Measurements from ENCODE around the gene WDR33.
A peak's percentile ranks its signal among the peaks of the same experiment; 100 is the strongest.

The WDR33 gene

DNA sequence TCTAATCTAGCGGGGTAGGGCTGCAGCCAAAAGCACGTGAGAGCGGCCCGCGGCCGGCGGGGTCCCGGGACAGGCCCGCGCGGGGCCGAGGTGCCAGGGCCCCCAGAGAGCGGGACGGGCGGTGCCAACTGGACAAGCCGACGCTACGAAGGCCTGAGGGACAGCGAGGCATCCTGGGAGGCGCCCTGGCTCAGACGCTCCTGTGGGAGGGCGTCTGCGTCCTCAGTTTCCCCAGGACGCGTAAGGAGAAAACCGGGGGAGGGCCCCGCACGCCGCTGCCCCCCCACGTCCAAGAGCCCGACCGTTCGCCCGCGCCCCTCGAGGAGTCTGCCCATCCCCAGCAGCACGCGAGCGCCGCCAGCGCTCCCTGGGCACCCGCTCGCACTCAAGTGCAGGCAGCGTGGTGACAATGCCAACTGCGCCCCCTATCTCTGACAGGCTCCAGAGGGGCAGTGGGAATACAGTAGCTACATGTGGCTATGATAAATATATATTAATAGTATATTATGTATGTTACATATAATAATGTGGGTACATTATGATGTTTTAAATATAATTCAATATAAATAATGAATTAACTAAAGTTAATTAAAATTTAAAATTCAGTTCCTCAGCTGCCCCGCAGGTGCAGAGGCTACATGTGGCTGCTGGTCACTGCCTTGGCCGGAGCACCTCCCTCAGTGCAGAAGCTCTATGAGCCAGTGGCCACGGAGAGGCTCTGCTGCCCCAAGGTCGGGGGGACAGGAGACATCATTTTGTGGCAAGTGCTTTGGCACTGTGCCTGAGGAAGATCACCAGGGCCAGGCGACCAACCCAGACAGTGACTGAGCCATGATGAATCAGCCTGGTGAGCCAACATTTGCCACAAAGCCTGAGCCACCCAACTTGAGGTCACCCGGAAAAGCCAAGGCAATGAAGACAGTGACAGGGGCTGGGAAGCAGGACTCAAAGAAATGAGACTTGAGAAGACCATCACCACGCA, 115.2 kb downstream of the WDR33 start:
- no peaks in the 10 kb centered on the region for H3K27me3 ChIP-seq (ENCODE audit: insufficient read depth, low read depth, severe bottlenecking)
- DNase-seq = peak; percentile 73
- no peak overlapping the region for H3K27ac ChIP-seq
- TF ChIP-seq, protein P1, sequence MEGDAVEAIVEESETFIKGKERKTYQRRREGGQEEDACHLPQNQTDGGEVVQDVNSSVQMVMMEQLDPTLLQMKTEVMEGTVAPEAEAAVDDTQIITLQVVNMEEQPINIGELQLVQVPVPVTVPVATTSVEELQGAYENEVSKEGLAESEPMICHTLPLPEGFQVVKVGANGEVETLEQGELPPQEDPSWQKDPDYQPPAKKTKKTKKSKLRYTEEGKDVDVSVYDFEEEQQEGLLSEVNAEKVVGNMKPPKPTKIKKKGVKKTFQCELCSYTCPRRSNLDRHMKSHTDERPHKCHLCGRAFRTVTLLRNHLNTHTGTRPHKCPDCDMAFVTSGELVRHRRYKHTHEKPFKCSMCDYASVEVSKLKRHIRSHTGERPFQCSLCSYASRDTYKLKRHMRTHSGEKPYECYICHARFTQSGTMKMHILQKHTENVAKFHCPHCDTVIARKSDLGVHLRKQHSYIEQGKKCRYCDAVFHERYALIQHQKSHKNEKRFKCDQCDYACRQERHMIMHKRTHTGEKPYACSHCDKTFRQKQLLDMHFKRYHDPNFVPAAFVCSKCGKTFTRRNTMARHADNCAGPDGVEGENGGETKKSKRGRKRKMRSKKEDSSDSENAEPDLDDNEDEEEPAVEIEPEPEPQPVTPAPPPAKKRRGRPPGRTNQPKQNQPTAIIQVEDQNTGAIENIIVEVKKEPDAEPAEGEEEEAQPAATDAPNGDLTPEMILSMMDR (IDR thresholded peaks at IDR 0.05; ENCODE audit: low read depth, low read length) = peak; percentile 70
- H3K9me3 ChIP-seq (ENCODE audit: severe bottlenecking) = peaks cover 4% of the 10 kb centered on the region
- peak overlapping the region; percentile 30 for H3K4me3 ChIP-seq (ENCODE audit: low read depth, low read length)
- no peaks in the 10 kb centered on the region for H3K36me3 ChIP-seq

DNA sequence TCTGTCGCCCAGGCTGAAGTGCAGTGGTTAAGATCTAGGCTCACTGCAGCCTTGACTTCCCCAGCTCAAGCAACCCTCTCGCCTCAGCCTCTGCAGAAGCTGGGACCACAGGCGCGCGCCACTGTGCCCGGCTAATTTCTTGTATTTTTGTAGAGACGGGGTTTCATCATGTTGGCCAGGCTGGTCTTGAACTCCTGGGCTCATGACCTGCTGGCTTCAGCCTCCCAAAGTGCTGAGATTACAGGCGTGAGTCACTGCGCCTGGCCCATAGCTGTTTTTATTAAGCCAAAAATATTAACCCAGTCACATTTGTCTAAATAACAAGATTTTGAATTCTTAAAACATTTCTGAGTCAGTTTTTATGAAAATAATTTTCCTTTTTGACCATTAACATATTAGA, 116.0 kb downstream of the WDR33 start:
- TF ChIP-seq, protein P1 (IDR thresholded peaks at IDR 0.05; ENCODE audit: low read depth, low read length) = no peak
- no peak for DNase-seq
- Histone ChIP-seq H3K27ac (no peak overlapping the region), H3K9me3 (ENCODE audit: severe bottlenecking) (peaks cover 9% of the 10 kb centered on the region), H3K4me3 (ENCODE audit: low read depth, low read length) (peak overlapping the region; percentile 30), H3K27me3 (ENCODE audit: insufficient read depth, low read depth, severe bottlenecking) (no peaks in the 10 kb centered on the region), H3K36me3 (no peaks in the 10 kb centered on the region)

DNA sequence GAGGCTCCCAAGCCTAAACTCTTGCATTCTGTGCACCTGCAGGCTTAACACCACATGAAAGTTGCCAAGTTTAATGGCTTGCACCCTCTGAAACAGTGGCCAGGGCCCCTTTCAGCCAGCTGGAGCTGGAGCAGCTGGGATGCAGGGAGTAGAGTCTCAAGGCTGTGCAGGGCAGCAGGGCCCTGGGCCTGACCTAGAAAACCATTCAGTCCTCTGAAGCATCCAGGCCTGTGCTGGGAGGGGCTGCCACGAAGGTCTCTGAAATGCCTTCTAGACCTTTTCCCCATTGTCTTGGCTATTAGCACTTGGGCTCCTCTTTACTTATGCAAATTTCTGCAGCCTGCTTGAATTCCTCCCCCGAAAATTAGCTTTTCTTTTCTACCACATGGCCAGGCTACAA, 120.3 kb downstream of the WDR33 start:
- Histone ChIP-seq H3K27me3 (ENCODE audit: insufficient read depth, low read depth, severe bottlenecking) (no peaks in the 10 kb centered on the region), H3K36me3 (no peaks in the 10 kb centered on the region), H3K9me3 (ENCODE audit: severe bottlenecking) (peaks cover 13% of the 10 kb centered on the region), H3K27ac (no peak overlapping the region), H3K4me3 (ENCODE audit: low read depth, low read length) (no peak overlapping the region)
- DNase-seq = no peak
- TF ChIP-seq, protein P1 (IDR thresholded peaks at IDR 0.05; ENCODE audit: low read depth, low read length) = no peak

DNA sequence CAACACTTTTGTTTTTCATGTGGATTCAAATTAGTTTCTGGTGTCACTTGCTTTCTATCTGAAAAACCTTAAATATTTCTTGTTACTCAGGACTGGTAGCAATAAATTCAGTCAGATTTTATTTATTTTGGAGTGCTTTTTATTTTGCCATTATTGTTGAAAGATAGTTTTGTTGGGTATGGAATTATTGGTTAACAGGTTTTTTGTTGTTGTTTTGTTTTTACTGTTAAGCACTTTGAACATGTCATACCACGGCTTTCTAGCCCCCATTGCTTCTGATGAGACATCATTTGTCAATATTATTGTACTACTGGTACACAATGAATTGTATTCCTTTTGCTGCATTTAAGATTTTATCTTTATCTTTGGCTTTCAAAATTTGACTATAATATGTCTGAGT, 122.6 kb downstream of the WDR33 start:
- peaks cover 13% of the 10 kb centered on the region for H3K9me3 ChIP-seq (ENCODE audit: severe bottlenecking)
- TF ChIP-seq, protein P1 (IDR thresholded peaks at IDR 0.05; ENCODE audit: low read depth, low read length) = no peak
- H3K36me3 ChIP-seq = no peaks in the 10 kb centered on the region
- no peaks in the 10 kb centered on the region for H3K27me3 ChIP-seq (ENCODE audit: insufficient read depth, low read depth, severe bottlenecking)
- H3K4me3 ChIP-seq (ENCODE audit: low read depth, low read length) = no peak overlapping the region
- no peak for DNase-seq
- no peak overlapping the region for H3K27ac ChIP-seq

DNA sequence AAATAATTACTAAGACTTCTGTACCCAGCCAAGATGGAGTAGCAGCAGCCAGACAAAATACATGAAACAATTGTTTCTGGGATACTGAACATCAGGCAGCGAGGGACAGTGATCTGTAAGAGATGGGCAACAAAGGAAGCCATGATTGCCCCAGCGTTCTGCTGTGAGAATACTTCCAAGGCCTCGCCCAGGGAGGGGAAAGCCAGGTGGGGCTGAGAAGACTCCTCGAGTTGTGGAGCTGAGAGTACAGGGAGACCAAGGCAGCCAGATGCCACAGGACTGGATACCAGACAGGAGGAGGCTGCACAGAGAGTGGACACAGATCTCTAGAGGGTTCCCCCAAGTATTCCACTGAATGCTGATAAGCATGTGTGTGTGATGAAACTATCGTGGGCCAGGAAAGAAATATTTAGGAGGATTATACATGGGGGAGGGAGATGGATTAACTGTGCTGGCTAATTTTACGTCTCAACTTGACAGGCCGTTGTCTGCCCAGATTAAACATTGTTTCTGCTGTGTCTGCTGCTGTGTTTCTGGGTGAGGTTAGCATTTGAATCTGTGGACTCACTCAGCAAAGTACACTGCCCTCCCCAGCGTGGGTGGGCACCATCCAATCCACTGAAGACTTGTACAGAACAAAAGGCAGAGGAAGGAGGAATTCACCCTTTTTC, 125.4 kb downstream of the WDR33 start:
- Histone ChIP-seq H3K27me3 (ENCODE audit: insufficient read depth, low read depth, severe bottlenecking) (no peaks in the 10 kb centered on the region), H3K36me3 (no peaks in the 10 kb centered on the region), H3K4me3 (ENCODE audit: low read depth, low read length) (no peak overlapping the region), H3K9me3 (ENCODE audit: severe bottlenecking) (peaks cover 7% of the 10 kb centered on the region), H3K27ac (peak overlapping the region; percentile 37)
- TF ChIP-seq, protein P1 (IDR thresholded peaks at IDR 0.05; ENCODE audit: low read depth, low read length) = no peak
- peak; percentile 37 for DNase-seq
